ENCODE results near the gene TENM4.

Gene TENM4

DNA sequence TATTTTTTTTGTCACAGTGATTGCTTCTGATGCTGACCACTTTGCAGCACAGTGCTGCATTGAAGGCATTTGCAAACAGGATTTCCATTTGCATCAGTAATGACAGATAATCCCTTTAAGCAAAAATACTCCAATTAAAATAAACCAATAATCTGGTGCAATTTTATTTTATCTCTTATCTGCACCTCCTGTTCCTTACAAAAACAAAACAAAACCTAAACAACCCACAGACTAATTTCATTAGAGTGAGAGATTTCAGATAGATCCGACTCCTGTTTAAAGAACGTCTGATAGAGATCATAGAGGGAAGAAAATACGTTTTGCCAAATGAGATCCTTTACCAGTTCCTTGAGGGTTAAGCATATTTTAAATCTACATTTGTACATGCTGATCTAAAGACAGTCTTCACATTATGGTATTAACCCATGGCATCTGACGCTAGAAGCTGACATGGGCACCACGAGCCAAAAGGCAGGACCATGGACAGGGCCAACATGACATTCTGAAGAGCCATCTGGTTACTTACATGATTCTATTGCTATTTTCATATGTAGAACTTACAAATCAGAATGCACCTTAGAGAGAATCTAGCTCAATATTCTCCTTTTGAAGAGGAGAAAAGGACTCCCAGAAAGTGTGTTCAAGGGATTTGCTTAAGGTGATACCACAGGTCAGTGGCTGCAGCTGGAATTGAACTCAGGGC is 580.0 kb downstream of the TENM4 start:
- POLR2A ChIA-PET = no interaction called here
- CTCF ChIA-PET = no interaction called here
- DNase-seq (ENCODE audit: extremely low spot score) = no peak

DNA sequence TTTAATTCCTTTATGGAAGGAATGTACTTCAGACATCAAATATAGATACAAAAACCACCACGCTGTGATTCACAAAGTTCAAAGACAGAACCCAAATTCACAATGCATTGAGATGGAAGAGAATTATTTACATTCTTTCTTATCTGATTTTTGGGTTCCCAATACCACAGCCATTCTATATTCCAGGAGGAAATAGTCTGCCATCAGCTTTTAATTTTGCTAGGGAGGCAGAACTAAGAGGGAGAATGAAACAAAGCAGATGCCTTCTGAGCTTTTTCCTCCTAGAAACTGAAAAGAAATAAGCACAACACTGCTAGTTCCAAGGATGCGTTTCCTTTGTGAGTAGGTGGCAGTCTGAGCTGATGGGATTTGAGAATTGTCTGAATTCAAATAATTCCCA is 583.1 kb downstream of the TENM4 start:
- POLR2A ChIA-PET = no interaction called here
- no peak for DNase-seq (ENCODE audit: extremely low spot score)
- no peak for TF ChIP-seq HDGF (IDR thresholded peaks at IDR 0.05; ENCODE audit: borderline replicate concordance)
- no peak for TF ChIP-seq CTBP1 (IDR thresholded peaks at IDR 0.05; ENCODE audit: borderline replicate concordance)
- TF ChIP-seq ZNF384 (IDR thresholded peaks at IDR 0.05) = no peak
- TF ChIP-seq TARDBP (IDR thresholded peaks at IDR 0.05) = no peak
- TF ChIP-seq SP1 (IDR thresholded peaks at IDR 0.05) = no peak
- no peak for TF ChIP-seq FOXK2 (IDR thresholded peaks at IDR 0.05)
- TF ChIP-seq FOXA1 (IDR thresholded peaks at IDR 0.05) = no peak
- TF ChIP-seq ARNT (IDR thresholded peaks at IDR 0.05) = no peak
- TF ChIP-seq L3MBTL2 (conservative IDR thresholded peaks at IDR 0.05) = no peak
- TF ChIP-seq FOXM1 (IDR thresholded peaks at IDR 0.05; ENCODE audit: borderline replicate concordance) = no peak
- TF ChIP-seq SUZ12 (IDR thresholded peaks at IDR 0.05) = no peak
- TF ChIP-seq ELF4 (IDR thresholded peaks at IDR 0.05) = no peak
- CTCF ChIA-PET = no interaction called here

More for the DNA sequence above, 580.0 kb downstream of the TENM4 start:
- TF ChIP-seq L3MBTL2 (conservative IDR thresholded peaks at IDR 0.05) = no peak

DNA sequence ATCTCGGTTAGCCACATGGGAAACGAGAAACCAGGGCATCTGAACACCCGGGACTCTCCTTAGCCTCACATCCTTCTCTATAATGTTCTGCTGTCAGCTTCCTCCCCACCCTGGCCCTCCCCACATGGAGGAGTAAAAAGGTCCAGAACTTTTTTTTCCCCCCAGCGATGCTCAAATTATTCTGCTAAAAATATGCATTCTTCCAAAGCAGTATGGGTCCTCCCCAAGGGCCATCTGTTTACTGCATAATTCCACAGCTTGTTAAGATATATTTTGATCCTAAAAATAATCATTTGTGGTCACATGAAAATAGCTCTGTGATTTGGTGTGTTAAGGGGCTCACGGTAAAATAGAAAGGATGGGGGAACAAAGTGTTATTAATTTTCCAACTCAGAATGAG is 584.6 kb downstream of the TENM4 start:
- TF ChIP-seq ZNF384 (IDR thresholded peaks at IDR 0.05) = no peak
- no peak for TF ChIP-seq FOXM1 (IDR thresholded peaks at IDR 0.05; ENCODE audit: borderline replicate concordance)
- TF ChIP-seq L3MBTL2 (conservative IDR thresholded peaks at IDR 0.05) = no peak
- DNase-seq (ENCODE audit: extremely low spot score) = no peak
- ChIA-PET POLR2A (no interaction called here), CTCF (no interaction called here)

- ChIA-PET POLR2A (no interaction called here), CTCF (no interaction called here)
- TF ChIP-seq FOXA1 (IDR thresholded peaks at IDR 0.05) (no peak), L3MBTL2 (conservative IDR thresholded peaks at IDR 0.05) (no peak)
Observed at GRCh38 chr11:78855116-78855515, 585.7 kb downstream of the TENM4 start.

GRCh38 chr11:78853521-78853920 is 587.3 kb downstream of the TENM4 start:
- TF ChIP-seq ARNT (IDR thresholded peaks at IDR 0.05) (no peak), ELF4 (IDR thresholded peaks at IDR 0.05) (no peak), FOXK2 (IDR thresholded peaks at IDR 0.05) (no peak), NFRKB (IDR thresholded peaks at IDR 0.05) (no peak), CTBP1 (IDR thresholded peaks at IDR 0.05; ENCODE audit: borderline replicate concordance) (no peak), HDGF (IDR thresholded peaks at IDR 0.05; ENCODE audit: borderline replicate concordance) (no peak), ZNF384 (IDR thresholded peaks at IDR 0.05) (no peak), BHLHE40 (IDR thresholded peaks at IDR 0.05; ENCODE audit: borderline replicate concordance) (no peak), LEF1 (IDR thresholded peaks at IDR 0.05; ENCODE audit: borderline replicate concordance) (no peak), L3MBTL2 (conservative IDR thresholded peaks at IDR 0.05) (no peak), TARDBP (IDR thresholded peaks at IDR 0.05) (no peak), SP1 (IDR thresholded peaks at IDR 0.05) (no peak), SUZ12 (IDR thresholded peaks at IDR 0.05) (no peak), FOXM1 (IDR thresholded peaks at IDR 0.05; ENCODE audit: borderline replicate concordance) (no peak), FOXA1 (IDR thresholded peaks at IDR 0.05) (no peak)
- TF ChIP-seq, protein P1, sequence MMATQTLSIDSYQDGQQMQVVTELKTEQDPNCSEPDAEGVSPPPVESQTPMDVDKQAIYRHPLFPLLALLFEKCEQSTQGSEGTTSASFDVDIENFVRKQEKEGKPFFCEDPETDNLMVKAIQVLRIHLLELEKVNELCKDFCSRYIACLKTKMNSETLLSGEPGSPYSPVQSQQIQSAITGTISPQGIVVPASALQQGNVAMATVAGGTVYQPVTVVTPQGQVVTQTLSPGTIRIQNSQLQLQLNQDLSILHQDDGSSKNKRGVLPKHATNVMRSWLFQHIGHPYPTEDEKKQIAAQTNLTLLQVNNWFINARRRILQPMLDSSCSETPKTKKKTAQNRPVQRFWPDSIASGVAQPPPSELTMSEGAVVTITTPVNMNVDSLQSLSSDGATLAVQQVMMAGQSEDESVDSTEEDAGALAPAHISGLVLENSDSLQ (IDR thresholded peaks at IDR 0.05) = no peak
- ChIA-PET POLR2A (no interaction called here), CTCF (no interaction called here)
- no peak for DNase-seq (ENCODE audit: extremely low spot score)

More at GRCh38 chr11:78855116-78855515, 585.7 kb downstream of the TENM4 start:
- DNase-seq (ENCODE audit: extremely low spot score) = no peak

- CTCF ChIA-PET = interaction anchor here (0.6 kb wide), 1 partner anchor 459 kb away, joined by 5 read pairs; no protein-coding TSS in a partner anchor
- no peak for DNase-seq (ENCODE audit: extremely low spot score)
- TF ChIP-seq BHLHE40 (IDR thresholded peaks at IDR 0.05; ENCODE audit: borderline replicate concordance) = no peak
- TF ChIP-seq, protein P1 (IDR thresholded peaks at IDR 0.05) = no peak
- TF ChIP-seq CTBP1 (IDR thresholded peaks at IDR 0.05; ENCODE audit: borderline replicate concordance) = no peak
- POLR2A ChIA-PET = no interaction called here
Observed at GRCh38 chr11:78851878-78852586, 588.8 kb downstream of the TENM4 start.

DNA sequence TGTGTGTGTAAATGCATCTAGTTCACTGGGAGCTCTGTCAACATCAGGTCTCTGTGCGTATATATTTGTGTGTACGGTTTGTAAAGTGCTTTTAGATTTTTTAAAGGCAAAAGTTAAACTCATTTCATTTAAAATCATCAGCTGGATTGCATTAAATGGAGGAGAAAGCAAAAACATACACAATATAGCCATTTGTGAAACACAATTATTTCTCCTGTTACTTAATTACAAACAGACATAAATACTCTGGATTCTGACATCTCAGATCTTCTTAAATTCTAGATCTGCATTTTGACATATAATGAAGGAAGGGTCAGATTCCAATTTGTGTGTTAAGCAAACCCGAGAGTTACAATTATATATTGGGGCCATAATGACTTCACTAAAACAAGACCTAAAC is 590.8 kb downstream of the TENM4 start:
- POLR2A ChIA-PET = no interaction called here
- CTCF ChIA-PET = interaction anchor here (0.7 kb wide), 1 partner anchor 245 kb away, joined by 3 read pairs; no protein-coding TSS in a partner anchor
- TF ChIP-seq ARNT (IDR thresholded peaks at IDR 0.05) (no peak), HDGF (IDR thresholded peaks at IDR 0.05; ENCODE audit: borderline replicate concordance) (no peak), LEF1 (IDR thresholded peaks at IDR 0.05; ENCODE audit: borderline replicate concordance) (no peak), FOXM1 (IDR thresholded peaks at IDR 0.05; ENCODE audit: borderline replicate concordance) (no peak), BHLHE40 (IDR thresholded peaks at IDR 0.05; ENCODE audit: borderline replicate concordance) (no peak), CTBP1 (IDR thresholded peaks at IDR 0.05; ENCODE audit: borderline replicate concordance) (no peak), L3MBTL2 (conservative IDR thresholded peaks at IDR 0.05) (no peak), SUZ12 (IDR thresholded peaks at IDR 0.05) (no peak), SP1 (IDR thresholded peaks at IDR 0.05) (no peak), FOXA1 (IDR thresholded peaks at IDR 0.05) (no peak), ELF4 (IDR thresholded peaks at IDR 0.05) (no peak), FOXK2 (IDR thresholded peaks at IDR 0.05) (no peak), ZNF384 (IDR thresholded peaks at IDR 0.05) (no peak), TARDBP (IDR thresholded peaks at IDR 0.05) (no peak), NFRKB (IDR thresholded peaks at IDR 0.05) (no peak)
- TF ChIP-seq, protein P1 (IDR thresholded peaks at IDR 0.05) = no peak
- DNase-seq (ENCODE audit: extremely low spot score) = no peak

Measured in HEK293T (cell line).